GM23338 (cell line): ENCODE results near the gene GHRL.

ENCODE experiments used
- CTCF ChIP-seq, 2 experiments: fragments of 200-600 bp in 1 of 2; sonication (generic) in 1 of 2; conservative IDR thresholded peaks; 2 replicates each; pipeline versions ENCODE4 v1.5.1 to v1.6.1; 2016 to 2017; ENCODE audit warnings: antibody characterized with exemption in 2 of 2, low read depth in 2 of 2, mild to moderate bottlenecking in 2 of 2, moderate library complexity in 1 of 2
- EZH2 ChIP-seq: fragments of 200-600 bp; sonication (generic); IDR thresholded peaks from one replicate; pipeline ENCODE4 v1.8.0; 2017; ENCODE audit warnings: antibody characterized with exemption, mild to moderate bottlenecking, low read depth; ENCODE audit not compliant: unreplicated experiment
- EZH2phosphoT487 ChIP-seq: fragments of 200-600 bp; sonication (generic); IDR thresholded peaks from one replicate; pipeline ENCODE4 v1.8.1; 2018; ENCODE audit warnings: antibody characterized with exemption; ENCODE audit not compliant: unreplicated experiment
- NANOG ChIP-seq: IDR thresholded peaks from 2 replicates; pipeline ENCODE4 v1.6.1; 2016; ENCODE audit warnings: antibody characterized with exemption, borderline replicate concordance
- POLR2AphosphoS5 ChIP-seq: IDR thresholded peaks from 2 replicates; pipeline ENCODE4 v1.6.1; 2016; ENCODE audit warnings: antibody characterized with exemption, low read depth
- REST ChIP-seq: IDR thresholded peaks from one replicate; pipeline ENCODE4 v1.6.1; 2018; ENCODE audit warnings: antibody characterized with exemption; ENCODE audit not compliant: unreplicated experiment
- STAT1 ChIP-seq: IDR thresholded peaks from one replicate; pipeline ENCODE4 v1.6.1; 2016; ENCODE audit warnings: antibody characterized with exemption; ENCODE audit not compliant: unreplicated experiment
- TF ChIP-seq, protein P1 (sequence below): fragments of 250-450 bp; sonication (Bioruptor Pico); IDR thresholded peaks from 2 replicates; pipeline ENCODE4 v1.5.0; 2020; ENCODE audit warnings: mild to moderate bottlenecking, moderate library complexity

GRCh38 chr3:10238345-10239183, 54.2 kb downstream of the GHRL start:
- TF ChIP-seq CTCF (conservative IDR thresholded peaks at IDR 0.05; ENCODE audit: low read depth in 2 of 2) = no peak
- TF ChIP-seq REST = no peak
- TF ChIP-seq EZH2phosphoT487 = no peak
- TF ChIP-seq EZH2 = no peak
- TF ChIP-seq POLR2AphosphoS5 = no peak
- TF ChIP-seq NANOG = no peak
- TF ChIP-seq, protein P1, sequence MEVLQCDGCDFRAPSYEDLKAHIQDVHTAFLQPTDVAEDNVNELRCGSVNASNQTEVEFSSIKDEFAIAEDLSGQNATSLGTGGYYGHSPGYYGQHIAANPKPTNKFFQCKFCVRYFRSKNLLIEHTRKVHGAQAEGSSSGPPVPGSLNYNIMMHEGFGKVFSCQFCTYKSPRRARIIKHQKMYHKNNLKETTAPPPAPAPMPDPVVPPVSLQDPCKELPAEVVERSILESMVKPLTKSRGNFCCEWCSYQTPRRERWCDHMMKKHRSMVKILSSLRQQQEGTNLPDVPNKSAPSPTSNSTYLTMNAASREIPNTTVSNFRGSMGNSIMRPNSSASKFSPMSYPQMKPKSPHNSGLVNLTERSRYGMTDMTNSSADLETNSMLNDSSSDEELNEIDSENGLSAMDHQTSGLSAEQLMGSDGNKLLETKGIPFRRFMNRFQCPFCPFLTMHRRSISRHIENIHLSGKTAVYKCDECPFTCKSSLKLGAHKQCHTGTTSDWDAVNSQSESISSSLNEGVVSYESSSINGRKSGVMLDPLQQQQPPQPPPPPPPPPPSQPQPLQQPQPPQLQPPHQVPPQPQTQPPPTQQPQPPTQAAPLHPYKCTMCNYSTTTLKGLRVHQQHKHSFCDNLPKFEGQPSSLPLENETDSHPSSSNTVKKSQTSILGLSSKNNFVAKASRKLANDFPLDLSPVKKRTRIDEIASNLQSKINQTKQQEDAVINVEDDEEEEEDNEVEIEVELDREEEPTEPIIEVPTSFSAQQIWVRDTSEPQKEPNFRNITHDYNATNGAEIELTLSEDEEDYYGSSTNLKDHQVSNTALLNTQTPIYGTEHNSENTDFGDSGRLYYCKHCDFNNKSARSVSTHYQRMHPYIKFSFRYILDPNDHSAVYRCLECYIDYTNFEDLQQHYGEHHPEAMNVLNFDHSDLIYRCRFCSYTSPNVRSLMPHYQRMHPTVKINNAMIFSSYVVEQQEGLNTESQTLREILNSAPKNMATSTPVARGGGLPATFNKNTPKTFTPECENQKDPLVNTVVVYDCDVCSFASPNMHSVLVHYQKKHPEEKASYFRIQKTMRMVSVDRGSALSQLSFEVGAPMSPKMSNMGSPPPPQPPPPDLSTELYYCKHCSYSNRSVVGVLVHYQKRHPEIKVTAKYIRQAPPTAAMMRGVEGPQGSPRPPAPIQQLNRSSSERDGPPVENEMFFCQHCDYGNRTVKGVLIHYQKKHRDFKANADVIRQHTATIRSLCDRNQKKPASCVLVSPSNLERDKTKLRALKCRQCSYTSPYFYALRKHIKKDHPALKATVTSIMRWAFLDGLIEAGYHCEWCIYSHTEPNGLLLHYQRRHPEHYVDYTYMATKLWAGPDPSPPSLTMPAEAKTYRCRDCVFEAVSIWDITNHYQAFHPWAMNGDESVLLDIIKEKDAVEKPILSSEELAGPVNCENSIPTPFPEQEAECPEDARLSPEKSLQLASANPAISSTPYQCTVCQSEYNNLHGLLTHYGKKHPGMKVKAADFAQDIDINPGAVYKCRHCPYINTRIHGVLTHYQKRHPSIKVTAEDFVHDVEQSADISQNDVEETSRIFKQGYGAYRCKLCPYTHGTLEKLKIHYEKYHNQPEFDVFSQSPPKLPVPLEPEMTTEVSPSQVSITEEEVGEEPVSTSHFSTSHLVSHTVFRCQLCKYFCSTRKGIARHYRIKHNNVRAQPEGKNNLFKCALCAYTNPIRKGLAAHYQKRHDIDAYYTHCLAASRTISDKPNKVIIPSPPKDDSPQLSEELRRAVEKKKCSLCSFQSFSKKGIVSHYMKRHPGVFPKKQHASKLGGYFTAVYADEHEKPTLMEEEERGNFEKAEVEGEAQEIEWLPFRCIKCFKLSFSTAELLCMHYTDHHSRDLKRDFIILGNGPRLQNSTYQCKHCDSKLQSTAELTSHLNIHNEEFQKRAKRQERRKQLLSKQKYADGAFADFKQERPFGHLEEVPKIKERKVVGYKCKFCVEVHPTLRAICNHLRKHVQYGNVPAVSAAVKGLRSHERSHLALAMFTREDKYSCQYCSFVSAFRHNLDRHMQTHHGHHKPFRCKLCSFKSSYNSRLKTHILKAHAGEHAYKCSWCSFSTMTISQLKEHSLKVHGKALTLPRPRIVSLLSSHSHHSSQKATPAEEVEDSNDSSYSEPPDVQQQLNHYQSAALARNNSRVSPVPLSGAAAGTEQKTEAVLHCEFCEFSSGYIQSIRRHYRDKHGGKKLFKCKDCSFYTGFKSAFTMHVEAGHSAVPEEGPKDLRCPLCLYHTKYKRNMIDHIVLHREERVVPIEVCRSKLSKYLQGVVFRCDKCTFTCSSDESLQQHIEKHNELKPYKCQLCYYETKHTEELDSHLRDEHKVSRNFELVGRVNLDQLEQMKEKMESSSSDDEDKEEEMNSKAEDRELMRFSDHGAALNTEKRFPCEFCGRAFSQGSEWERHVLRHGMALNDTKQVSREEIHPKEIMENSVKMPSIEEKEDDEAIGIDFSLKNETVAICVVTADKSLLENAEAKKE (CRISPR knock-in tag) = no peak
- TF ChIP-seq STAT1 = no peak
